MG63 (cell line): ENCODE measurements around the gene C5orf15. TPM values are rescaled to one million over a fixed set of nuclear protein-coding genes. Genes with fewer than 3 reads are reported as not detected.

Source experiments
- total RNA-seq: library from RNA; depleted of rRNA; stranded (reverse); fragments of >200 nt; shearing (Covaris generic); gene quantifications from 2 replicates; pipeline ENCODE4 v1.2.3, GENCODE V29; 2014; ENCODE audit warnings: low replicate concordance; rRNA removed

C5orf15 gene
- total RNA-seq, 1 experiment from 2014 or later: 96.2 TPM

Other genes starting within 250 kb of the C5orf15 start
- gene VDAC1, start 36.4 kb upstream of the C5orf15 start, total RNA-seq: 680 and 772 TPM in 2 replicates
- 8.9 and 12.0 TPM in 2 replicates for gene TCF7, start 146.1 kb upstream of the C5orf15 start, total RNA-seq
- gene SKP1, start 208.3 kb upstream of the C5orf15 start, total RNA-seq: 939 and 1,191 TPM in 2 replicates